ENCODE results near the gene ACSM4.
"Not testable (repeated sequence)": the region's sequence is repeated elsewhere in the genome, so short reads cannot be mapped to it uniquely, and the experiment has no call there.

Gene ACSM4

GRCh38 chr12:7337790-7338189 is 33.9 kb downstream of the ACSM4 start:
- not testable (repeated sequence) for H3K36me3 ChIP-seq (ENCODE audit: control insufficient read depth in 1 of 2, insufficient read depth in 2 of 2, low read length in 2 of 2); H3K4me3 ChIP-seq (ENCODE audit: low read depth in 1 of 2, low read length in 2 of 2); H3K27ac ChIP-seq (ENCODE audit: low read length); H3K9me3 ChIP-seq (ENCODE audit: control insufficient read depth in 1 of 2, low read length in 2 of 2); H3K27me3 ChIP-seq (ENCODE audit: low read depth, low read length); H3K4me1 ChIP-seq (ENCODE audit: control insufficient read depth in 1 of 2, insufficient read depth in 2 of 2, low read length in 2 of 2)

GRCh38 chr12:7339675-7340074 is 35.8 kb downstream of the ACSM4 start:
- Histone ChIP-seq H3K4me3 (ENCODE audit: low read depth in 1 of 2, low read length in 2 of 2) (no peak overlapping the region), H3K27ac (ENCODE audit: low read length) (no peak overlapping the region)

GRCh38 chr12:7344833-7345606 is 41.1 kb downstream of the ACSM4 start:
- no peaks in the 10 kb centered on the region for H3K4me1 ChIP-seq (ENCODE audit: control insufficient read depth in 1 of 2, insufficient read depth in 2 of 2, low read length in 2 of 2)
- peaks cover 0 to 11% of the 10 kb centered on the region in 2 donors for H3K9me3 ChIP-seq (ENCODE audit: control insufficient read depth in 1 of 2, low read length in 2 of 2)
- H3K4me3 ChIP-seq (ENCODE audit: low read depth in 1 of 2, low read length in 2 of 2) = peak overlapping the region in 1 of 2 donors; percentile 10
- H3K27me3 ChIP-seq (ENCODE audit: low read depth, low read length) = no peaks in the 10 kb centered on the region
- no peaks in the 10 kb centered on the region for H3K36me3 ChIP-seq (ENCODE audit: control insufficient read depth in 1 of 2, insufficient read depth in 2 of 2, low read length in 2 of 2)
- no peak overlapping the region for H3K27ac ChIP-seq (ENCODE audit: low read length)

More at GRCh38 chr12:7339675-7340074, 35.8 kb downstream of the ACSM4 start:
- no peaks in the 10 kb centered on the region for H3K36me3 ChIP-seq (ENCODE audit: control insufficient read depth in 1 of 2, insufficient read depth in 2 of 2, low read length in 2 of 2)
- no peaks in the 10 kb centered on the region for H3K4me1 ChIP-seq (ENCODE audit: control insufficient read depth in 1 of 2, insufficient read depth in 2 of 2, low read length in 2 of 2)
- peaks cover 0 to 6% of the 10 kb centered on the region in 2 donors for H3K9me3 ChIP-seq (ENCODE audit: control insufficient read depth in 1 of 2, low read length in 2 of 2)
- no peaks in the 10 kb centered on the region for H3K27me3 ChIP-seq (ENCODE audit: low read depth, low read length)

GRCh38 chr12:7346551-7347225 is 42.8 kb downstream of the ACSM4 start:
- no peaks in the 10 kb centered on the region for H3K27me3 ChIP-seq (ENCODE audit: low read depth, low read length)
- no peaks in the 10 kb centered on the region for H3K36me3 ChIP-seq (ENCODE audit: control insufficient read depth in 1 of 2, insufficient read depth in 2 of 2, low read length in 2 of 2)
- H3K4me1 ChIP-seq (ENCODE audit: control insufficient read depth in 1 of 2, insufficient read depth in 2 of 2, low read length in 2 of 2) = no peaks in the 10 kb centered on the region
- H3K4me3 ChIP-seq (ENCODE audit: low read depth in 1 of 2, low read length in 2 of 2) = no peak overlapping the region
- no peak overlapping the region for H3K27ac ChIP-seq (ENCODE audit: low read length)
- peaks cover 0 to 11% of the 10 kb centered on the region in 2 donors for H3K9me3 ChIP-seq (ENCODE audit: control insufficient read depth in 1 of 2, low read length in 2 of 2)

- H3K9me3 ChIP-seq (ENCODE audit: control insufficient read depth in 1 of 2, low read length in 2 of 2) = peaks cover 0 to 8% of the 10 kb centered on the region in 2 donors
- H3K4me3 ChIP-seq (ENCODE audit: low read depth in 1 of 2, low read length in 2 of 2) = no peak overlapping the region
- H3K36me3 ChIP-seq (ENCODE audit: control insufficient read depth in 1 of 2, insufficient read depth in 2 of 2, low read length in 2 of 2) = no peaks in the 10 kb centered on the region
- H3K4me1 ChIP-seq (ENCODE audit: control insufficient read depth in 1 of 2, insufficient read depth in 2 of 2, low read length in 2 of 2) = no peaks in the 10 kb centered on the region
- H3K27me3 ChIP-seq (ENCODE audit: low read depth, low read length) = no peaks in the 10 kb centered on the region
- H3K27ac ChIP-seq (ENCODE audit: low read length) = no peak overlapping the region
Measured at GRCh38 chr12:7349418-7349817, 45.5 kb downstream of the ACSM4 start.

GRCh38 chr12:7351177-7351576 is 47.3 kb downstream of the ACSM4 start:
- H3K36me3 ChIP-seq (ENCODE audit: control insufficient read depth in 1 of 2, insufficient read depth in 2 of 2, low read length in 2 of 2) = no peaks in the 10 kb centered on the region
- no peaks in the 10 kb centered on the region for H3K4me1 ChIP-seq (ENCODE audit: control insufficient read depth in 1 of 2, insufficient read depth in 2 of 2, low read length in 2 of 2)

GRCh38 chr12:7352661-7353060 is 48.8 kb downstream of the ACSM4 start:
- no peak overlapping the region for H3K4me3 ChIP-seq (ENCODE audit: low read depth in 1 of 2, low read length in 2 of 2)
- no peaks in the 10 kb centered on the region for H3K36me3 ChIP-seq (ENCODE audit: control insufficient read depth in 1 of 2, insufficient read depth in 2 of 2, low read length in 2 of 2)
- no peak overlapping the region for H3K27ac ChIP-seq (ENCODE audit: low read length)
- H3K4me1 ChIP-seq (ENCODE audit: control insufficient read depth in 1 of 2, insufficient read depth in 2 of 2, low read length in 2 of 2) = no peaks in the 10 kb centered on the region
- no peaks in the 10 kb centered on the region for H3K27me3 ChIP-seq (ENCODE audit: low read depth, low read length)
- H3K9me3 ChIP-seq (ENCODE audit: control insufficient read depth in 1 of 2, low read length in 2 of 2) = no peaks in the 10 kb centered on the region

More at GRCh38 chr12:7351177-7351576, 47.3 kb downstream of the ACSM4 start:
- Histone ChIP-seq H3K9me3 (ENCODE audit: control insufficient read depth in 1 of 2, low read length in 2 of 2) (no peaks in the 10 kb centered on the region), H3K27ac (ENCODE audit: low read length) (no peak overlapping the region), H3K4me3 (ENCODE audit: low read depth in 1 of 2, low read length in 2 of 2) (no peak overlapping the region), H3K27me3 (ENCODE audit: low read depth, low read length) (no peaks in the 10 kb centered on the region)

- no peaks in the 10 kb centered on the region for H3K9me3 ChIP-seq (ENCODE audit: control insufficient read depth in 1 of 2, low read length in 2 of 2)
- no peaks in the 10 kb centered on the region for H3K36me3 ChIP-seq (ENCODE audit: control insufficient read depth in 1 of 2, insufficient read depth in 2 of 2, low read length in 2 of 2)
- no peak overlapping the region for H3K4me3 ChIP-seq (ENCODE audit: low read depth in 1 of 2, low read length in 2 of 2)
- H3K4me1 ChIP-seq (ENCODE audit: control insufficient read depth in 1 of 2, insufficient read depth in 2 of 2, low read length in 2 of 2) = no peaks in the 10 kb centered on the region
- H3K27ac ChIP-seq (ENCODE audit: low read length) = no peak overlapping the region
- no peaks in the 10 kb centered on the region for H3K27me3 ChIP-seq (ENCODE audit: low read depth, low read length)
Measured at GRCh38 chr12:7354529-7354928, 50.7 kb downstream of the ACSM4 start.

- Histone ChIP-seq H3K27ac (ENCODE audit: low read length) (no peak overlapping the region), H3K9me3 (ENCODE audit: control insufficient read depth in 1 of 2, low read length in 2 of 2) (no peaks in the 10 kb centered on the region), H3K27me3 (ENCODE audit: low read depth, low read length) (no peaks in the 10 kb centered on the region), H3K4me1 (ENCODE audit: control insufficient read depth in 1 of 2, insufficient read depth in 2 of 2, low read length in 2 of 2) (no peaks in the 10 kb centered on the region), H3K4me3 (ENCODE audit: low read depth in 1 of 2, low read length in 2 of 2) (no peak overlapping the region), H3K36me3 (ENCODE audit: control insufficient read depth in 1 of 2, insufficient read depth in 2 of 2, low read length in 2 of 2) (no peaks in the 10 kb centered on the region)
Measured at GRCh38 chr12:7361265-7361664, 57.4 kb downstream of the ACSM4 start.

- no peak overlapping the region for H3K27ac ChIP-seq (ENCODE audit: low read length)
- no peaks in the 10 kb centered on the region for H3K36me3 ChIP-seq (ENCODE audit: control insufficient read depth in 1 of 2, insufficient read depth in 2 of 2, low read length in 2 of 2)
- H3K9me3 ChIP-seq (ENCODE audit: control insufficient read depth in 1 of 2, low read length in 2 of 2) = no peaks in the 10 kb centered on the region
- no peak overlapping the region for H3K4me3 ChIP-seq (ENCODE audit: low read depth in 1 of 2, low read length in 2 of 2)
- no peaks in the 10 kb centered on the region for H3K27me3 ChIP-seq (ENCODE audit: low read depth, low read length)
- no peaks in the 10 kb centered on the region for H3K4me1 ChIP-seq (ENCODE audit: control insufficient read depth in 1 of 2, insufficient read depth in 2 of 2, low read length in 2 of 2)
Measured at GRCh38 chr12:7362734-7363133, 58.9 kb downstream of the ACSM4 start.

GRCh38 chr12:7369274-7369729 is 65.4 kb downstream of the ACSM4 start:
- no peak overlapping the region for H3K4me3 ChIP-seq (ENCODE audit: low read depth in 1 of 2, low read length in 2 of 2)
- no peaks in the 10 kb centered on the region for H3K27me3 ChIP-seq (ENCODE audit: low read depth, low read length)
- no peak overlapping the region for H3K27ac ChIP-seq (ENCODE audit: low read length)
- H3K9me3 ChIP-seq (ENCODE audit: control insufficient read depth in 1 of 2, low read length in 2 of 2) = no peaks in the 10 kb centered on the region
- no peaks in the 10 kb centered on the region for H3K4me1 ChIP-seq (ENCODE audit: control insufficient read depth in 1 of 2, insufficient read depth in 2 of 2, low read length in 2 of 2)
- H3K36me3 ChIP-seq (ENCODE audit: control insufficient read depth in 1 of 2, insufficient read depth in 2 of 2, low read length in 2 of 2) = no peaks in the 10 kb centered on the region
